ENCODE results near the gene KCP. TPM values are rescaled to one million over a fixed set of nuclear protein-coding genes. Genes with fewer than 3 reads are reported as not detected.

KCP gene
- 1.6 and 11.7 TPM in 2 replicates for total RNA-seq (2014; rRNA removed; shearing (Covaris generic); ENCODE audit: low replicate concordance)

- Histone ChIP-seq H3K36me3 (ENCODE audit: insufficient read depth, low read length) (no peaks in the 10 kb centered on the region), H2AFZ (ENCODE audit: low read length) (no peak within 1 kb of the TSS), H3K79me2 (ENCODE audit: low read length) (no peaks in the 10 kb centered on the region), H4K20me1 (ENCODE audit: insufficient read depth, low read depth, low read length) (no peaks in the 10 kb centered on the region), H3K9me2 (replicated peaks; ENCODE audit: insufficient read depth, low read length) (no peaks in the 10 kb centered on the region), H3K9ac (ENCODE audit: low read length) (no peak within 1 kb of the TSS), H3K4me3 (ENCODE audit: low read length) (no peak within 1 kb of the TSS), H3K4me2 (ENCODE audit: low read depth, low read length, poor library complexity, severe bottlenecking) (no peak within 1 kb of the TSS), H3K4me1 (ENCODE audit: low read length) (no peaks in the 10 kb centered on the region), H3K27me3 (ENCODE audit: low read length) (no peaks in the 10 kb centered on the region), H3K27ac (ENCODE audit: low read length) (no peak within 1 kb of the TSS), H3K9me3 (ENCODE audit: low read length) (no peaks in the 10 kb centered on the region)
- DNase-seq: no peak
These were observed at the start of gene KCP for GRCh38 chr7:128910569-128910945. Gene KCP, minus strand, starts transcription at chr7:128910709. Its CDS starts 33 bp downstream, at chr7:128910676.

DNA sequence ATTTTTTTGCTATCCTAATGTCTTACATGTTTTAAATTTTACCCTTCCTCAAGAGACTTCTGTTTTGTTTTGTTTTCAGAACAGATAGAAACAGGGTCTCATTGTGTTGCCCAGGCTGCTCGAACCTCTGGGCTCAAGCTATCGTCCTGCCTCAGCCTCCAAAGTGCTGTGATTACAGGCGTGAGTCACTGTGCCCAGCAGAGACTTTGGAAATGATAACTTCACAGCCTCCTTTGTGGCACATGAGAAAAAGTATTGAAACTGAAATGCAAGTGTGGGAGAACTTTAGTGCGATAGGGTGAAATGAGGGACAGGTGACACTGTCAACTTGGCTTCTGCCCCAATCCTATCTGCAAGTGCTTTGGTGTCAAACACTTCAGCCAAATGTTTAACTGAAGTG is 48.8 kb upstream of the KCP start:
- no peak overlapping the region for H3K4me2 ChIP-seq (ENCODE audit: low read depth, low read length, poor library complexity, severe bottlenecking)
- H3K79me2 ChIP-seq (ENCODE audit: low read length): peaks cover 7% of the 10 kb centered on the region
- H3K27me3 ChIP-seq (ENCODE audit: low read length): no peaks in the 10 kb centered on the region
- H2AFZ ChIP-seq (ENCODE audit: low read length): no peak overlapping the region
- H3K27ac ChIP-seq (ENCODE audit: low read length): no peak overlapping the region
- H3K36me3 ChIP-seq (ENCODE audit: insufficient read depth, low read length): peaks cover 47% of the 10 kb centered on the region; the same call in 1 of the 2 replicates
- no peaks in the 10 kb centered on the region for H3K9me3 ChIP-seq (ENCODE audit: low read length)
- H3K4me1 ChIP-seq (ENCODE audit: low read length): peaks cover 5% of the 10 kb centered on the region; the same call in 1 of the 2 replicates
- no peak for DNase-seq
- H4K20me1 ChIP-seq (ENCODE audit: insufficient read depth, low read depth, low read length): no peaks in the 10 kb centered on the region
- no peaks in the 10 kb centered on the region for H3K9me2 ChIP-seq (replicated peaks; ENCODE audit: insufficient read depth, low read length)
- no peak overlapping the region for H3K9ac ChIP-seq (ENCODE audit: low read length)
- no peak overlapping the region for H3K4me3 ChIP-seq (ENCODE audit: low read length)

DNA sequence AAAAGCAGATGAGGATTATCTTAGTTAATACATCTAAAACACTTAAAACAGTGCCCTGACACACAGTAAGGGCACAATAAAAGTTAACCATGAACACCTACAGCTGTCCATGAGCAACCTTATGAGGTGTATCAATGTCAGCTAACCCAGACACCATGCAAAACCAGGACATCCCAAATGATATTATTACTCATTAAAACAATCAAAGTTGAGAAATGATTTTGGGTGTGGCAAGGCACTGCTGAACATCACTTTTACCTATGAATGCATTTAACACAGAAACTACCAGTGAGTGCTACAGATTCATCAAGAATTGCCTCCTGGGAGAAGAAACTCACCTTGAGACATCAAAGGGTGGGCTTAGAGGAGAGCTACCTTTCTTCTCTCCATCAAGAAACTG is 45.5 kb upstream of the KCP start:
- Histone ChIP-seq H2AFZ (ENCODE audit: low read length) (no peak overlapping the region), H3K27me3 (ENCODE audit: low read length) (no peaks in the 10 kb centered on the region), H4K20me1 (ENCODE audit: insufficient read depth, low read depth, low read length) (no peaks in the 10 kb centered on the region), H3K9ac (ENCODE audit: low read length) (no peak overlapping the region), H3K4me2 (ENCODE audit: low read depth, low read length, poor library complexity, severe bottlenecking) (no peak overlapping the region), H3K4me1 (ENCODE audit: low read length) (no peaks in the 10 kb centered on the region), H3K79me2 (ENCODE audit: low read length) (no peaks in the 10 kb centered on the region), H3K36me3 (ENCODE audit: insufficient read depth, low read length) (peaks cover 41% of the 10 kb centered on the region; the same call in 1 of the 2 replicates), H3K27ac (ENCODE audit: low read length) (no peak overlapping the region), H3K9me2 (replicated peaks; ENCODE audit: insufficient read depth, low read length) (no peaks in the 10 kb centered on the region), H3K9me3 (ENCODE audit: low read length) (no peaks in the 10 kb centered on the region), H3K4me3 (ENCODE audit: low read length) (no peak overlapping the region)
- no peak for DNase-seq

- Histone ChIP-seq H3K9ac (ENCODE audit: low read length) (no peak overlapping the region), H2AFZ (ENCODE audit: low read length) (no peak overlapping the region), H3K79me2 (ENCODE audit: low read length) (no peaks in the 10 kb centered on the region), H3K36me3 (ENCODE audit: insufficient read depth, low read length) (peaks cover 40% of the 10 kb centered on the region; the same call in 1 of the 2 replicates), H3K4me1 (ENCODE audit: low read length) (no peaks in the 10 kb centered on the region), H3K9me2 (replicated peaks; ENCODE audit: insufficient read depth, low read length) (no peaks in the 10 kb centered on the region), H4K20me1 (ENCODE audit: insufficient read depth, low read depth, low read length) (no peaks in the 10 kb centered on the region), H3K27ac (ENCODE audit: low read length) (no peak overlapping the region), H3K27me3 (ENCODE audit: low read length) (no peaks in the 10 kb centered on the region), H3K4me2 (ENCODE audit: low read depth, low read length, poor library complexity, severe bottlenecking) (no peak overlapping the region), H3K4me3 (ENCODE audit: low read length) (no peak overlapping the region), H3K9me3 (ENCODE audit: low read length) (no peaks in the 10 kb centered on the region)
- DNase-seq: no peak
These were observed 44.6 kb upstream of the KCP start for GRCh38 chr7:128954830-128955802.

DNA sequence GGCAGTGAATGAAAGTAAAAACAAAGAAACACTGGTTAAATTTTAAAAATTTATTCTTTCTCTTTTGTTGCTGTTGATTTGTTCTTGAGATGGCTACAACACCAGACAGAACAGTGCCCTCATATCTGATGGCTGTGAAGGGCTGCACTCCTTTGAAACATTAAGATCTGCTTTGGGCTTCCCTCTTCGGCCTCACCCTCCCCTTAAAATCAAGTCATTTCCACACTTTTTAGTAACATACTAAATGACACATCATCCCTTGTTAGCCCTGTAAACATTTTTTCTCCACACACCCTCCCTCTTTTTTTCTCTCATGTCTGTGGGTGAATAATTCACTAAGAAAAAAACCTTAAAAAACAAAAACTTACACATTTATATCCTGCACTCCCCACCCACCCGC is 43.6 kb upstream of the KCP start:
- H3K27ac ChIP-seq (ENCODE audit: low read length): no peak overlapping the region
- DNase-seq: no peak
- H3K9ac ChIP-seq (ENCODE audit: low read length): no peak overlapping the region
- no peak overlapping the region for H3K4me3 ChIP-seq (ENCODE audit: low read length)
- no peaks in the 10 kb centered on the region for H4K20me1 ChIP-seq (ENCODE audit: insufficient read depth, low read depth, low read length)
- no peaks in the 10 kb centered on the region for H3K9me3 ChIP-seq (ENCODE audit: low read length)
- H2AFZ ChIP-seq (ENCODE audit: low read length): no peak overlapping the region
- no peaks in the 10 kb centered on the region for H3K4me1 ChIP-seq (ENCODE audit: low read length)
- H3K36me3 ChIP-seq (ENCODE audit: insufficient read depth, low read length): peaks cover 32% of the 10 kb centered on the region; the same call in 1 of the 2 replicates
- H3K27me3 ChIP-seq (ENCODE audit: low read length): no peaks in the 10 kb centered on the region
- H3K79me2 ChIP-seq (ENCODE audit: low read length): no peaks in the 10 kb centered on the region
- H3K4me2 ChIP-seq (ENCODE audit: low read depth, low read length, poor library complexity, severe bottlenecking): no peak overlapping the region
- H3K9me2 ChIP-seq (replicated peaks; ENCODE audit: insufficient read depth, low read length): no peaks in the 10 kb centered on the region

DNA sequence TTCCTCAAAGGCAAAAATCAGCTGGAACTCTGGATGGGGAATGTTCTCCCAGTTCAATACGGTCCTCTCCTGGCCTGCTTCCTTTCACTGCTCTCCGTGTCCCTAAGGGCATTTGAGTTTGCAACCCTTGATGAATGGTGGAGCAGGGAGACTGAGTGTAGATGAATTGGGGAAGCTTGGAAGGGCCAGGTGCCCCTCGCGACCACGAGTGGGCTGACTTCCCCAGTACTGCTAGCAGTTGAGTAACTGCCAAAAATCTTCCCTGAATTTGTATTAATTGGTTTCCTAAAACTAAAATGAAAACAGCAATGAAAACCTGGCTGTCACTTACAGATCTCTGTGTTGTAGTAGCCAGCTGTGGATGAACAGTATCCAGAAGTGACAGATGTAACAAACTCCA is 40.8 kb upstream of the KCP start:
- Histone ChIP-seq H3K79me2 (ENCODE audit: low read length) (no peaks in the 10 kb centered on the region), H3K4me2 (ENCODE audit: low read depth, low read length, poor library complexity, severe bottlenecking) (no peak overlapping the region), H3K9me2 (replicated peaks; ENCODE audit: insufficient read depth, low read length) (no peaks in the 10 kb centered on the region), H2AFZ (ENCODE audit: low read length) (no peak overlapping the region), H4K20me1 (ENCODE audit: insufficient read depth, low read depth, low read length) (no peaks in the 10 kb centered on the region), H3K9ac (ENCODE audit: low read length) (no peak overlapping the region), H3K9me3 (ENCODE audit: low read length) (no peaks in the 10 kb centered on the region), H3K4me3 (ENCODE audit: low read length) (no peak overlapping the region), H3K27ac (ENCODE audit: low read length) (no peak overlapping the region), H3K27me3 (ENCODE audit: low read length) (no peaks in the 10 kb centered on the region), H3K36me3 (ENCODE audit: insufficient read depth, low read length) (peaks cover 19% of the 10 kb centered on the region; the same call in 1 of the 2 replicates), H3K4me1 (ENCODE audit: low read length) (no peaks in the 10 kb centered on the region)
- DNase-seq: no peak

GRCh38 chr7:128948976-128949760 is 38.7 kb upstream of the KCP start:
- Histone ChIP-seq H3K36me3 (ENCODE audit: insufficient read depth, low read length) (peaks cover 10% of the 10 kb centered on the region; the same call in 1 of the 2 replicates), H2AFZ (ENCODE audit: low read length) (no peak overlapping the region), H3K4me1 (ENCODE audit: low read length) (no peaks in the 10 kb centered on the region), H3K27me3 (ENCODE audit: low read length) (no peaks in the 10 kb centered on the region), H3K9me2 (replicated peaks; ENCODE audit: insufficient read depth, low read length) (no peaks in the 10 kb centered on the region), H3K4me3 (ENCODE audit: low read length) (no peak overlapping the region), H3K9me3 (ENCODE audit: low read length) (no peaks in the 10 kb centered on the region), H3K27ac (ENCODE audit: low read length) (no peak overlapping the region), H3K79me2 (ENCODE audit: low read length) (no peaks in the 10 kb centered on the region), H3K9ac (ENCODE audit: low read length) (no peak overlapping the region), H4K20me1 (ENCODE audit: insufficient read depth, low read depth, low read length) (no peaks in the 10 kb centered on the region), H3K4me2 (ENCODE audit: low read depth, low read length, poor library complexity, severe bottlenecking) (no peak overlapping the region)
- no peak for DNase-seq
